Measurements from ENCODE around the gene GNPAT.

The GNPAT gene

DNA sequence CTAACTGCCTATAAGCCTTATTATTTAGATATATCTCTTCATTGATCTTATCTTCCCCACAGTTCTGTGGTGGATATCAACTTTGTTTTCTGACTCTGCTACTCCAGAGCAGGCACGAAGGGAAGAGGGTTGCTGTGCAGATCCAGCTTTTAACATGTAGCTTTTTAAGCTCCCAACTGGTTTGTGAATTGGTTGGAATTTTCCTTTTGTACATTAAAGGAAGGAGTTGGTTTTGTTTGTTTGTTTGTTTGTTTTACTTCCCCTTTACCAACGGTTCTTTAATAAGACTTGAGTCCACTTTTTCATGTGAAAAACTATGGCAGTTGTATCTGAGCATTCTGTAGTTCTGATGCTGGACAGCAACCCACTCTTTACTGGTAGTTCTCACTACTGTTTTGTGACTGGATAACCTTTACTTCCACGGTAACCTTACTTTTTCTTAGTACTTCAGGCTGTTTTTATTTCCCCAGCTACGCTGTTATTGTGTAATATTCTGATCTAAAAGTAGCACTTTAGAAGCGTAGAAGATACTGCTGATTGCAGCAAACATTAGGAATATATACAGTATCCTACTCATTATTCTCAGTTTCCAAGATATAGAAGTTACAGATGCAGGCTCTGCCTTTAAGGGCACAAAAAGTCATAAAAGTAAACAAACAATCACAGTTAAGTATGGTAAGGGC lies 1.6 kb downstream of the GNPAT start:
- no peak for DNase-seq (ENCODE audit: low spot score)

DNA sequence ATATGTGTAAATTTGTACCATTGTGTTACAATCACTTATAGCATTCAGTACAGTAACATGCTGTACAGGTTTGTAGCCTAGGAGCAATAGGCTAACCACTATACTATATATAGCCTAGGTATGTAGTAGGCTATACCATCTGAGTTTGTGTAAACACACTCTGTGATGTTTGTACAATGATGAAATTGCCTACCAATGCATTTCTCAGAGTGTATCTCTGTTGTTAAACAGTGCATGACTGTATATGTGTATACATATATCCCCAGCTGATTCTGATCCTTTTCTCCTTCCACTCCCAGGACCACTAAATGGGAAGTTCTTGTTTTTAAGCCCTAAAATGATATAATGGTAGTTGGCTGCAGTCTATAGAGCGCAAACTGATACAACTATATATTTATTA lies 7.8 kb downstream of the GNPAT start:
- DNase-seq (ENCODE audit: low spot score): no peak

DNA sequence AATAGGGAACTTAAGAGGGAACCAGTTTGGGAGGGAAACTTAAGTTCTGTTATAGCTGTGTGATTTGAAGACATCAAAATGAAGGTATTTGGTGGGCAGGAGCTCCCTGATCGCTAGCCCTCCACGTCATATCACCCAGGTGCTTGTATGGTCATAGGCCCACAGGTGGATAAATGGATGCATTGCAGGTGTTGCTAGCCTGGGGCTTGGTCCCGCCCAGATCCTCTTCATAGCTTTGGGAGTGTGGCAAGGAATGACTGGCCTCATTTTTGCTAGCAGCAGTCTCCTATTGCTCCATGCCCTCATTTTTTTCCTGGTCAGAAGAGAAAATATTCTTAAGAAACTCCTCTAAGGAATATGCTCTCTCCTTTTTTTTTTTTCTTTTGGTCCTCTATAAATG lies 11.3 kb downstream of the GNPAT start:
- no peak for DNase-seq (ENCODE audit: low spot score)

GRCh38 chr1:231260351-231260750 lies 19.3 kb downstream of the GNPAT start:
- no peak for DNase-seq (ENCODE audit: low spot score)

DNA sequence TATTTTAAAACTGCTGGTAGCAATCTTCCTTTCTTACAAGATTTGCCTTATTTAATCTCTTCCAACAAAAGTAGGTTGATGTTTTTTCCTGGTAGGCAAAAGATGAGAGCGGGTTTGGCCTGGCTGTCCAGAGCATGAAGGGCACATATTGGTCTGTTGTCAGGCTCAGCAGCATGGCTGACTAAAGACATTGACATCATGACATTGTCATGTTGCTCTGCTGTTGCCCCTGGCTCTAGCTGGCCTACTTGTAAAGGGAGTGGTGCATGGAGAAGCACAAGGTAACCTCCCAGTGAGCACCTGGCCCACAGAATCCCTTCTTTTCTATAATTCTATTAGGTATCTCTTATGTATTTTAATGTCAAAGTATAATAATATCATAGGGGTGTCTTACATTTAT lies 23.6 kb downstream of the GNPAT start:
- no peak for DNase-seq (ENCODE audit: low spot score)

DNA sequence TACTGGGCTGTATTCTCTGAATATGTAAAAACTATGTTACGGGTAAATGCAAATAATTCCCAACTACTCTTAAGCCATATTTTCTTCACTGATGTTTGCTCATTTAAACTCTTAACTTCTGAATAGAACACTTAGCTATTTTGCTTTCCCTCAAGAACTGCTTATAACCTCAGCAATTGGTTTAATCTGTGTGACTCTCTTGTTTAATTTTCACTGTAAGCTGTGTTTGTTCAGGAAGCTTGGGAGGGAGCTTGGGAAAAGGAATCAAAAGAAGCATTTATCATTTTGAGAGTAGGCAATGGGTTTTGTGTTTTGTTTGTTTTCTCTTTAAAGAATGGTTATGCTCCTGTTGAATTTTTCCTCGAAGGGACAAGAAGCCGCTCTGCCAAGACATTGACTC lies 24.4 kb downstream of the GNPAT start:
- no peak for DNase-seq (ENCODE audit: low spot score)

- no peak for DNase-seq (ENCODE audit: low spot score)
Observed at GRCh38 chr1:231266811-231267322, 25.9 kb downstream of the GNPAT start.

DNA sequence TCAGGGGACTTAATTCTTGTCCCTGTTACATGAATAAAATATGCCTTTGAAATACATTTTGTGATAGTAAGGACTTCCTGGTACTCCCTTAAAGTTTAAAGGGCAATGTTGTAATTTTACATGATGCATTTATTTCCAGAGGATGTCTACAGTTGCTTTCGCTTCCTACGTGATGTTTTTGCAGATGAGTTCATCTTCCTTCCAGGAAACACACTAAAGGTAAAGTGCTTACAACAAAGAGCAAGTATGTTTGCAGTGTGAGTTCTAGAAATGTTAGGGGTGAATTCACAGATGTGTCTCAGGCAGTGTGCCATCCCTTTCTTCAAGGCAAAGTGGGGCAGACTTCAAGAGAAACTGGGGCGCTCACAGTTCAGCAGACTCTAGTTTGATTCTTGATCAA lies 31.2 kb downstream of the GNPAT start:
- DNase-seq (ENCODE audit: low spot score): no peak

- no peak for DNase-seq (ENCODE audit: low spot score)
Observed at GRCh38 chr1:231272880-231273279, 31.9 kb downstream of the GNPAT start.

GRCh38 chr1:231274119-231274825 lies 33.3 kb downstream of the GNPAT start:
- DNase-seq (ENCODE audit: low spot score): no peak

DNA sequence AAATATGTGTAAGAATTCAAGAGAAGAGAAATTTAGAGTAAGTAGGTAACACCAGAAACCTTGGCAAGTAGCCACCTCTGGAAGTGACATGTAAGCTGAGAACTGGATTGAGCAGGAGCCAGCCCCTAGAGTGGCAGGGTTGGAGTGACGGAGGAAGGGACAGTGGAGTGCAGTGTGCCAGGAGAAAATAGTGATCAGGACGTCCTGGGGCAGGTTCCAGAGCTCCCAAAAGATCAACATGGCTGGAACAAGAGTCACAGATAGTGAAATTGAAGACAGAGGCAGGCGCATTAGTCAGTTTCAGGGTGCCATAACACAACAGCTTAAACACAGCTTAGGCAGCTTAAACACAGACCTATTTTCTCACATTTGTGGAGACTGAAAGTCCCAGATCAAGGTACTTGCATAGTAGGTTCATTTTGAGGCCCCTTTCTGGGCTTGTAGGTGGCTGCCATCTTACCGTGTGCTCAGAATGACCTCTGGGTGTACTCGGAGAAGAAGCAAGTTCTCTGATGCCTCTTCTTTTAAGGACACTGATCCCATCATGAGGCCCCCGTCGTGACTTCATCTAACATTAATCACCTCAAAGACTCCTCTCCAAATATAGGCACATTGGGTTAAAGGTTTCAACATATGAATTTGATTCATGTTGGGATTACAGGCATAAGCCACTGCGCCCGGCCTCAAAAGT lies 37.2 kb downstream of the GNPAT start:
- DNase-seq (ENCODE audit: low spot score): no peak

DNA sequence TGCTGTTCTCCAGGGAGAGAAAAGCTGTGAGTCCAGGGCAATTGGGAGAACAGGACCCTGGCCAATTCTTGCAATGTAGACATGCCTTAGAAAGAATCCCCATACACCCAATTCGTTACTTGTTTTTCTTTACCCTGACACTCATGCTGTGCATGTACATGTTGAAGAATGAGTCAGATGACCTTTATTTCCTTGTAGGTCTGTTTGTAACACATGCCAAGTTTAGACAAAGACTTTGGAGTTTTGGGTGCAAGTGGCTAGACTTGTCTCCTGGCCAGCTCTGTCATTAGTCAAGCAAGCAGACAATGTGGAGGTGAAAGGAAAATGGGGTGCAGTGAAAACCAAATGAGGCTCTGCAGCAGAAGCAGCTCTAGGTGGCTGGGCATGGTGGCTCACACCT lies 38.1 kb downstream of the GNPAT start:
- DNase-seq (ENCODE audit: low spot score): no peak

DNA sequence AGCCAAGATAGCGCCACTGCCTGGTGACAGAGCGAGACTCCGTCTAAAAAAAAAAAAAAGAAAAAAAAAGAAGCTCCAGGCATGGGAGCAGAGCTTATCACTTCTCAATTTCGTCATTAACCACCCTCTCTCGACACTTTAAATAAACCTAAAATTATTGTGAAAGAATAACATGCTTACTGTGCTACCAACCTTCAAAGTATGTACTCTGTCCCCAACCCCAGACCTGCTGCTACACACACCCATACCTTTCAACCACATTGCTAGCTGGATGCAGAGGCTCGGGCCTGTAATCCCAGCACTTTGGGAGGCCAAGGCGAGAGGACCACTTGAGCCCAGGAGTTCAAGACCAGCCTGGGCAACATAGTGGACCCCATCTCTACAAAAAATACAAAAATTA lies 38.7 kb downstream of the GNPAT start:
- DNase-seq (ENCODE audit: low spot score): no peak

GRCh38 chr1:231284441-231284840 lies 43.4 kb downstream of the GNPAT start:
- no peak for DNase-seq (ENCODE audit: low spot score)

- DNase-seq (ENCODE audit: low spot score): no peak
Observed at GRCh38 chr1:231286603-231287002, 45.6 kb downstream of the GNPAT start.

DNA sequence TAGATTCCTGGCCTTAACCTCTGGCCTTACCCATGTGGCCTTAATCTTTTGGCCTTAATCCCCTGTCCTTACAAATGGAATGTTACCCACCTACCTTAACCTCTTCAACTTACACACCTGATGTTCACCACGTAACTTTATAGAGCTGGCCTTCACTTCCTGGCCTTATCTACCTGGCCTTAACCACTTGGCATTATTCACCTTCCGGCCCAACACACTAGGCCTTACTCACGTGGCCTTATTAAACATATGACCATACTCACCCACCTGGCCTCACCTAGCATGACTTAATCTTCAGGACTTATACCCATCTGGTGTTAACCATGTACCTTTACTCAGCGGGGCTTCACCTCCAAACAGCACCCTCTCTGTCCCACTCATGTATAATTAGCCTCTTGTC lies 54.9 kb downstream of the GNPAT start:
- DNase-seq (ENCODE audit: low spot score): no peak

GRCh38 chr1:231301990-231302389 lies 61.0 kb downstream of the GNPAT start:
- DNase-seq (ENCODE audit: low spot score): no peak

DNA sequence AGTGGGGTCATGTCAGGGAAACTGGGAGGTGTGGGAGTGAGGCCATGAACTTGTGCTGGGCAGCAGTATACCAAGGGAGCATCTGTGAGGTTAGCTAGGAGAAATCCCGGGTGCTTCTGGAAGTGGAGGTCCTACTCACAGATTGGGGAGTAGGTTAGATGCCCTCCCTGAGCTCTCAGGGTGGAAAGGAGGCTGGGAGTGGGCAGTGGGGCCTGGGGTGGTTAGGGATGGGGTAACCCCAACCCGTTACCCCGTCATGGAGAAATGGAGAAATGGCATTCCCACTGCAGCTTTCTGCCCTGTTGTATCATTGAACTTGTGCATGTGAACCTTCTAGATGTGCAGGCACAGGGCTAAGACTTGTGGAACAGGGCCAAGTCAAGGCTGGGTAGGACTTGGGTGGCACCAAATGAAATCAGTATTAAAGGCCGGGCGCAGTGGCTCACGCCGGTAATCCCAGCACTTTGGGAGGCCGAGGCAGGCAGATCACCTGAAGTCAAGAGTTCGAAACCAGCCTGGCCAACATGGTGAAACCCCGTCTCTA lies 69.5 kb downstream of the GNPAT start:
- no peak for DNase-seq (ENCODE audit: low spot score)

GRCh38 chr1:231311720-231312431 lies 70.9 kb downstream of the GNPAT start:
- DNase-seq (ENCODE audit: low spot score): no peak

DNA sequence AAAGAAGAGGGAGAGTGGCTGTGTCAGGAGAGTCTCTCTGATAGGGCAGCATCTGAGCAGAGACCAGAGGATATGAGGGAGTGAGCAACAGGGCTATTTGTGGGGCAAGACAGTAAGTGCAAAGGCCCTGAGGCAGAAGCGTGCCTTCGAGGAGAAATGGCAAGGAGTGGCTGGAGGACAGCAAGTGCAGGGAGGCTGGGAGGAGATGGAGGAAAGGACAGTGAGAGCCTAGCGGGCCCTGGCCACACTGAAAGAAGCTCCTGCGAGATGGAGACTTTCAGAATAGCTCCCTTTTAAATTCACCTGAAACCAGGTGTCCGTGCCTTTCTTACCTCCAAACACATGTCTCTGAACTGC lies 71.4 kb downstream of the GNPAT start:
- DNase-seq (ENCODE audit: low spot score): no peak

DNA sequence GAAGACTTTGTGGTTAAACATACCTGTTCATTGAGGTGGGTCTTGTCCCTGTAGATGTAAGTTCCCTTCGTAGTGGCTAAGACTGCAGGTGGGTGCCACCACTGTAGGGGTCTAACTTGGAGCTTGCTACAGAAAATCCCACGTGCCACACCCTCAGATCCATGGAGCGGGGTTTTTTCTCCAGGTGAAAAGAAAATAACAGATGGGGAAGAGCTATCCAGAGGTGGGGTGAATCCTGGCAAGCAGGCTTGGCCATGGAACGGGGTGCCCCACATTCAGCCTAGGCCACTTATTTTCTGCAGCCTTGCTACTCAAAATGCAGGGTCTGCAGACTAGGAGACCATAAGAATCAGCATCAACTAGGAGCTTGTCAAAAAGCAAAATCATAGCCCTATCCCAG lies 72.6 kb downstream of the GNPAT start:
- no peak for DNase-seq (ENCODE audit: low spot score)

DNA sequence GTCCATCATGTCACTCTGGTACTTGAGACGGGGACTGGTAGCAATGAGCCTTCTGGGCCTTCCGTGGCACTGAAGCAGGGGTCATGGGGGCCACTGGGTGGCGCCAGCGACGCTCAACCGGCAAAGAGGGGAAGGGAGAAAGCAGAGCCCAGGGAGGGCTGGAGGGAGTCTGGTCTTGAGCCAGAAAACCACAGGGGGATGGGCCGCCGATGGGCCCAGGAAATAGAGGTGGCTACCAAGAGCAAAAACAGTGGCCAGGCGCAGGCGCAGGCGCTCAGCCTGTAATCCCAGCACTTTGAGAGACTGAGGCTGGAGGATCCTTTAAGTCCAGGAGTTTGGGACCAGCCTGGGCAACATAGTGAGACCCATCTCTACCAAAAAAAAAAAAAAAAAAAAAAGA lies 74.9 kb downstream of the GNPAT start:
- peak; percentile 29 for DNase-seq (ENCODE audit: low spot score)

Measured in germinal center (tissue), 1 donor.